K562 (cell line): ENCODE data around the gene SLC45A3. TPM values are rescaled to one million over a fixed set of nuclear protein-coding genes. Genes with fewer than 3 reads are reported as not detected.

Source experiments
- ATAC-seq: fragments of 200-7000 bp; cut with Tn5 transposase; 3 replicates; pipeline ENCODE4 v1.9.1; 2020; ENCODE audit warnings: moderate library complexity
- BruUV-seq: library from RNA; stranded (reverse); fragments of 400-500 nt; replicated peaks from 2 replicates; lab custom pipeline; 2021; lab: Mats Ljungman, UMichigan
- CTCF ChIA-PET: fragments of 300-600 bp; formaldehyde crosslinking; extraction: SDS; loops from one replicate; lab custom pipeline; 2021; ENCODE audit warnings: low intra/inter-chr PET ratio; lab: Yijun Ruan, JAX
- POLR2A ChIA-PET: fragments of 300-600, 350-650 bp; sonication (Branson Sonifier 250); formaldehyde crosslinking; extraction: SDS; loops from one replicate; lab custom pipeline; 2021; ENCODE audit warnings: antibody characterized with exemption, inconsistent platforms; lab: Yijun Ruan, JAX
- DNase-seq, 4 experiments: peaks; one replicate each; pipeline versions ENCODE4 v3.0.0 to v3.0.0-alpha.2; 2011 to 2018; ENCODE audit warnings: low spot score in 3 of 4, mixed read lengths in 3 of 4; ENCODE audit errors: extremely low read depth in 1 of 4
- FAIRE-seq: peaks from 2 replicates; lab custom pipeline; 2011; peaks lifted over from hg19 to GRCh38; lab: Jason Lieb, UNC
- H2AFZ ChIP-seq: 2 replicates; pipeline ENCODE4 v1.6.0; 2011; ENCODE audit warnings: low read depth, low read length, control low read depth, inconsistent platforms
- H3K27ac ChIP-seq: fragments of 200-600 bp; 3 replicates; pipeline ENCODE4 v1.8.0; 2011; ENCODE audit warnings: low read depth, mild to moderate bottlenecking, control low read depth, inconsistent platforms, low read length, moderate library complexity, mixed read lengths; ENCODE audit errors: extremely low read depth
- H3K27me3 ChIP-seq, 2 experiments: fragments of 300-600 bp in 1 of 2; 2 replicates in 1 of 2; 3 replicates in 1 of 2; pipeline versions ENCODE4 v1.6.0 to v1.8.0; 2011; ENCODE audit warnings: inconsistent platforms in 2 of 2, low read length in 2 of 2, mild to moderate bottlenecking in 1 of 2, mixed read lengths in 1 of 2, moderate library complexity in 1 of 2; ENCODE audit not compliant: control insufficient read depth in 2 of 2, insufficient read depth in 2 of 2
- H3K36me3 ChIP-seq: fragments of 300-600 bp; 3 replicates; pipeline ENCODE4 v1.8.0; 2011; ENCODE audit warnings: mild to moderate bottlenecking, low read length, inconsistent platforms; ENCODE audit not compliant: control insufficient read depth, insufficient read depth
- H3K4me1 ChIP-seq, 2 experiments: fragments of 200-600 bp in 1 of 2; replicated peaks in 1 of 2; 2 replicates in 1 of 2; 3 replicates in 1 of 2; pipeline versions ENCODE4 v1.5.1 to v1.8.0; 2011; ENCODE audit warnings: inconsistent platforms in 2 of 2, low read length in 2 of 2, mild to moderate bottlenecking in 1 of 2, mixed read lengths in 1 of 2, moderate library complexity in 1 of 2; ENCODE audit not compliant: control insufficient read depth in 2 of 2, insufficient read depth in 2 of 2
- H3K4me2 ChIP-seq: 2 replicates; pipeline ENCODE4 v1.6.1; 2011; ENCODE audit warnings: low read length, control low read depth, inconsistent platforms, mixed read lengths; ENCODE audit not compliant: insufficient read depth
- H3K4me3 ChIP-seq: fragments of 200-600 bp; sonication (generic), shearing (Covaris generic); 2 replicates; pipeline ENCODE4 v1.5.1; 2016; ENCODE audit warnings: control low read depth, inconsistent platforms
- H3K79me2 ChIP-seq: fragments of 200-600 bp; 3 replicates; pipeline ENCODE4 v1.8.0; 2011; ENCODE audit warnings: low read length, inconsistent platforms; ENCODE audit not compliant: control insufficient read depth, insufficient read depth
- H3K9ac ChIP-seq, 2 experiments: 2 replicates each; pipeline versions ENCODE4 v1.6.0 to v1.6.1; 2011; ENCODE audit warnings: low read depth in 2 of 2, low read length in 2 of 2, control low read depth in 1 of 2, inconsistent platforms in 1 of 2, mild to moderate bottlenecking in 1 of 2, mixed read lengths in 1 of 2; ENCODE audit not compliant: insufficient read depth in 1 of 2
- H3K9me1 ChIP-seq: one replicate; pipeline ENCODE4 v1.6.0; 2011; ENCODE audit warnings: inconsistent platforms, mild to moderate bottlenecking, low read length, moderate library complexity; ENCODE audit not compliant: control insufficient read depth, insufficient read depth
- H3K9me3 ChIP-seq: replicated peaks from 2 replicates; pipeline ENCODE4 v1.5.1; 2011; ENCODE audit warnings: low read depth, low read length, inconsistent platforms; ENCODE audit not compliant: control insufficient read depth, insufficient read depth
- H4K20me1 ChIP-seq: replicated peaks from 2 replicates; pipeline ENCODE4 v1.6.1; 2011; ENCODE audit warnings: low read length, inconsistent platforms, mixed read lengths; ENCODE audit not compliant: control insufficient read depth, insufficient read depth
- ARID1B ChIP-seq: fragments of 450-650 bp; IDR thresholded peaks from 2 replicates; pipeline ENCODE4 v1.6.1; 2016; ENCODE audit warnings: antibody characterized with exemption, mild to moderate bottlenecking, inconsistent platforms
- ARID4B ChIP-seq: sonication (generic); formaldehyde crosslinking; IDR thresholded peaks from 2 replicates; pipeline ENCODE4 v1.8.0; 2022; ENCODE audit warnings: mild to moderate bottlenecking, missing genetic modification reagents
- MLLT1 ChIP-seq, 2 experiments: fragments of 450-650 bp; IDR thresholded peaks; 2 replicates each; pipeline ENCODE4 v1.6.1; 2016
- MXI1 ChIP-seq: IDR thresholded peaks from 2 replicates; pipeline ENCODE4 v1.6.1; 2011; ENCODE audit warnings: low read depth, mild to moderate bottlenecking, improper control_type of control experiment, low read length
- NFRKB ChIP-seq: fragments of 450-650 bp; IDR thresholded peaks from 2 replicates; pipeline ENCODE4 v1.6.1; 2016; ENCODE audit warnings: low read depth
- STAT5A ChIP-seq: IDR thresholded peaks from 2 replicates; pipeline ENCODE4 v1.6.1; 2012; ENCODE audit warnings: low read length, inconsistent platforms, borderline replicate concordance
- USF2 ChIP-seq: sonication (generic); formaldehyde crosslinking; IDR thresholded peaks from 2 replicates; pipeline ENCODE4 v1.5.0; 2020; ENCODE audit warnings: missing genetic modification reagents
- YY1 ChIP-seq, 3 experiments: IDR thresholded peaks; 2 replicates each; pipeline ENCODE4 v1.6.1; 2011; ENCODE audit warnings: low read length in 2 of 3, mild to moderate bottlenecking in 2 of 3, moderate library complexity in 2 of 3, borderline replicate concordance in 1 of 3, control low read depth in 1 of 3, low read depth in 1 of 3; ENCODE audit not compliant: insufficient read depth in 3 of 3, insufficient replicate concordance in 2 of 3, control insufficient read depth in 1 of 3, insufficient read length in 1 of 3; ENCODE audit errors: extremely low read depth in 1 of 3
- ZFP91 ChIP-seq: sonication (generic); formaldehyde crosslinking; IDR thresholded peaks from 2 replicates; pipeline ENCODE4 v1.8.0; 2022; ENCODE audit warnings: mild to moderate bottlenecking, missing genetic modification reagents
- ZSCAN32 ChIP-seq: fragments of 450-650 bp; formaldehyde crosslinking; IDR thresholded peaks from 2 replicates; pipeline ENCODE4 v1.4.0; 2020; ENCODE audit warnings: mild to moderate bottlenecking, moderate library complexity
- WGBS: fragments of 100-300 bp; shearing (Covaris generic); methylation state at CpG from one replicate; pipeline ENCODE4 v1.1.6; 2016; ENCODE audit warnings: low coverage, mixed read lengths; ENCODE audit not compliant: insufficient coverage; ENCODE audit errors: missing lambda C conversion rate; 5-methylcytosine and 5-hydroxymethylcytosine counted together
- in situ Hi-C: fragments of 300-500 bp; cut with MboI; formaldehyde crosslinking; loops from 4 replicates; pipeline ENCODE4 v1.15.0; 2018; ENCODE audit warnings: inconsistent platforms, mixed read lengths
- intact Hi-C: fragments of 100-400 bp; cut with micrococcal nuclease; formaldehyde crosslinking; loops from 2 replicates; pipeline ENCODE4 v1.14.2; 2022
- polyA plus RNA-seq, 8 experiments: library from polyadenylated mRNA; depleted of rRNA in 4 of 8; stranded (reverse) in 5 of 8; unstranded in 3 of 8; fragments of >200 nt; fragmentation: Nextera tagmentation in 2 of 8; fragmentation: Illumina TruSeq in 1 of 8; extraction: Ambion mirVana in 2 of 8; extraction: Trizol in 1 of 8; gene quantifications; 2 replicates each; pipeline versions ENCODE4 v1.2.1 to v1.2.3, GENCODE V29; 2011 to 2014; ENCODE audit warnings: inconsistent platforms in 1 of 8, missing spikeins in 1 of 8
- total RNA-seq, 7 experiments: library from RNA; depleted of rRNA in 6 of 7; stranded (reverse); fragments of >200 nt in 6 of 7; fragmentation: Illumina TruSeq in 2 of 7; extraction: Trizol in 2 of 7; gene quantifications; 2 replicates each; pipeline versions ENCODE4 v1.2.1 to v1.2.3, GENCODE V29; 2011 to 2021; ENCODE audit warnings: low replicate concordance in 1 of 7

Gene SLC45A3
- total and polyA plus RNA-seq, 9 of the 15 experiments (the other 6 are each of a cell fraction or from before 2014, with no cell fraction given): 0.06 to 3.3 (median 1.3) TPM

- in situ Hi-C loops: no loop called here
- Histone ChIP-seq H3K4me1 (peaks cover 9 to 14% of the 10 kb centered on the region in 2 experiments; a peak in 4 of 5 replicates), H3K9ac (no peak overlapping the region), H3K27me3 (0 out of 5 replicates have a peak, but pooled peaks cover 0 to 7% of the 10 kb centered on the region in 2 experiments), H3K27ac (no peak overlapping the region), H4K20me1 (peaks cover 16% of the 10 kb centered on the region; the same call in 1 of the 2 replicates), H3K4me2 (no peak overlapping the region), H3K4me3 (no peak overlapping the region), H3K9me1 (no peaks in the 10 kb centered on the region), H3K36me3 (no peaks in the 10 kb centered on the region), H2AFZ (no peak overlapping the region), H3K9me3 (no peaks in the 10 kb centered on the region), H3K79me2 (no peaks in the 10 kb centered on the region)
- POLR2A ChIA-PET: interaction anchor here (0.6 to 1.5 kb wide), 8 partner anchors 10 to 825 kb away, joined by 3 to 6 read pairs (median 3); partner anchors contain the start of gene SLC45A3
- DNase-seq (no peak), ATAC-seq (no peak), FAIRE-seq (no peak)
- no TSS peak for BruUV-seq
- WGBS: 61% methylated on average over 13 of the region's 13 CpGs
- CTCF ChIA-PET: interaction anchor here (2.8 kb wide), 1 partner anchor 40 kb away, joined by 29 read pairs; no protein-coding TSS in a partner anchor
- intact Hi-C loops: loop anchor here (10.0 kb wide), 1 partner anchor 434 kb away; no protein-coding TSS in a partner anchor
- TF ChIP-seq NFRKB: no peak
- TF ChIP-seq ARID1B: no peak
- no peak for TF ChIP-seq STAT5A
- no peak for TF ChIP-seq MXI1
- no peak for TF ChIP-seq YY1 (IDR thresholded peaks at IDR 0.05; ENCODE audit: borderline replicate concordance in 1 of 3, control insufficient read depth in 1 of 3, extremely low read depth in 1 of 3, insufficient read depth in 3 of 3, insufficient read length in 1 of 3, insufficient replicate concordance in 2 of 3, low read depth in 1 of 3, low read length in 2 of 3)
- no peak for TF ChIP-seq ZFP91 (CRISPR knock-in tag)
- no peak for TF ChIP-seq MLLT1 (IDR thresholded peaks at IDR 0.05)
- no peak for TF ChIP-seq ZSCAN32 (CRISPR knock-in tag)
- no peak for TF ChIP-seq ARID4B (CRISPR knock-in tag)
- TF ChIP-seq USF2 (CRISPR knock-in tag): no peak
Observed at GRCh38 chr1:205670611-205671430, 9.5 kb downstream of the SLC45A3 start.
